GM18867 (cell line): ENCODE results near the gene ASAH2B.

Experiments
- ATAC-seq: cut with Tn5 transposase; IDR thresholded peaks from one replicate; pipeline ENCODE4 v1.9.1; 2021; ENCODE audit warnings: mild to moderate bottlenecking, moderate library complexity; ENCODE audit not compliant: unreplicated experiment

ASAH2B gene

GRCh38 chr10:50796693-50797092 is 57.0 kb downstream of the ASAH2B start:
- ATAC-seq = no peak

GRCh38 chr10:50798297-50798696 is 58.6 kb downstream of the ASAH2B start:
- ATAC-seq = no peak

GRCh38 chr10:50799595-50799994 is 59.9 kb downstream of the ASAH2B start:
- ATAC-seq = no peak

GRCh38 chr10:50805981-50806622 is 66.4 kb downstream of the ASAH2B start:
- ATAC-seq = no peak

- no peak for ATAC-seq
Measured at GRCh38 chr10:50807851-50808776, 68.4 kb downstream of the ASAH2B start.
